ENCODE data around the gene MLLT3. TPM values are rescaled to one million over a fixed set of nuclear protein-coding genes. Genes with fewer than 3 reads are reported as not detected.
A peak's percentile ranks its signal among the peaks of the same experiment; 100 is the strongest.

The MLLT3 gene
- polyA plus RNA-seq, 1 donor: 59.6 TPM

DNA sequence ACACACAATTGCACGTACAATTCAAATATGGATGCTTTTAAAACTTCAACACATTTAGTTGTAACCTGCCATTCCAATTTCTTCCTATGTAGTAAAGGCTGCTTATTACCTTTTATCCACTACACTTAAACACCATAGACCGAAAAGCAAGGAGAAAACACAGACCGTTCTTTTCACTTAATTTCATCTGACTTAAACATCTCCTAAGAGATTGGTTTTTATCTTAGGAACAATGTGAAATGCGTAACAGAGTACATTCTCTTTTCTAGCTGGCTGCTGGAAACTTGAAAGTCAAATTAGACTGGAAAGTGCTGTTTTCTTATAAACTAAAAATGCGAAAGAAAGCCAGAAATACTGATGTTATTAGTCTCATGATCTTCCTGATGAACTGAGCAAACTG lies 241.8 kb downstream of the MLLT3 start:
- no peak for DNase-seq (ENCODE audit: low read depth)

DNA sequence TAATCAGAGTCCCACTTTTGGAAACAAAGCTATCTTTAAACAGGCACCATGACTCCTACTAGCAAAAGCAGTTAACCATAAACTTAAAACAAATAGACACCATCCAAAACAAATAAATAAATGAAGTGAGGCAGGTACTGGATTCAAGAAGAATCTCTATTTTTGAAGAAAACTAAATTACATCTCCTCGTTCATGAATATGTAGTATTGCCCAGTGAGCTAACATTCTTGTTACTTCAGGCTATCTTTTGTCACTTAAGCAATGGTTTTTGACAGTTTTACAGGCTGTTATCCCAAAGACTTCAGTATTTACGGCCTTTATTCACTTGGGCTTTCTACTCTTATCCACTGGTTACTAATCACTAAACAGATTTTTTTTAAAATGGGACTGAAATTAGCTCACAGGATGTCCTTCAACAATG lies 242.5 kb downstream of the MLLT3 start:
- no peak for DNase-seq (ENCODE audit: low read depth)

DNA sequence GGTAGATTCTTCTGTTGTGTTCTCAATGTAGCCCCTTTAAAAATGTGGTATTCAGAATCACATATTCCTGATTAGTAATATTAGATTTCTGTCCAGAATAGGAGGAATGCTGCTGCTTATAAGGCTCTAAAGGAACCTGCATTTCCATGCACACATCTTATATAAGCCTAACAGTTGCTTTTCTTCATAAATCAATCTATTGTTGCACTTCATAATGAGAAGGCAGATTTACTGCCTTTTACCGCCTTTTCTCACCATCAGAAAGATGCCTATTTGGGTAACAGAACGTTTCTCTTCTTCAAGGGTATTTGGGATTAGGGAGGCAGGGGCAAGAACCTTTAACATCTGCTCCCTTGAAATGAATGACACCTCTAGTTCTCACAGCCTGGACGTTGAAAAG lies 243.4 kb downstream of the MLLT3 start:
- DNase-seq (ENCODE audit: low read depth): no peak

DNA sequence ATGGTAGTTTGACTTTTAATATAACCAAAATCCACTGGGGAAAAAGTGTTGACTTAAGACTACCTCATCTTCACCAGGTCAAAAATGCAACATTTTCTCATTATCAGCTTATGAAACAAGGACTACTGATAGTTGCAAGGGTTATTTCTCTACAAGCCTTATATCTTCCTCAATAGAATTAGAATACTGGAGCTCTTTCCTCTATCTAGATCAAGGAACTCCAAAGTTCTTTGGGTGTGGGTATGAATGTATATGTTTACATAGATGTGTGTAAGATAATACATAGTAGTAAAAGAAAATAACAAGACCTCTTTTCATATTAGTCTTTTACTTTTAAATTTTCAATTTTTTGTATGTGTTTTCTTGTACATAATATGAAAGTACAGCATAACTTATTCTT lies 244.5 kb downstream of the MLLT3 start:
- no peak for DNase-seq (ENCODE audit: low read depth)

DNA sequence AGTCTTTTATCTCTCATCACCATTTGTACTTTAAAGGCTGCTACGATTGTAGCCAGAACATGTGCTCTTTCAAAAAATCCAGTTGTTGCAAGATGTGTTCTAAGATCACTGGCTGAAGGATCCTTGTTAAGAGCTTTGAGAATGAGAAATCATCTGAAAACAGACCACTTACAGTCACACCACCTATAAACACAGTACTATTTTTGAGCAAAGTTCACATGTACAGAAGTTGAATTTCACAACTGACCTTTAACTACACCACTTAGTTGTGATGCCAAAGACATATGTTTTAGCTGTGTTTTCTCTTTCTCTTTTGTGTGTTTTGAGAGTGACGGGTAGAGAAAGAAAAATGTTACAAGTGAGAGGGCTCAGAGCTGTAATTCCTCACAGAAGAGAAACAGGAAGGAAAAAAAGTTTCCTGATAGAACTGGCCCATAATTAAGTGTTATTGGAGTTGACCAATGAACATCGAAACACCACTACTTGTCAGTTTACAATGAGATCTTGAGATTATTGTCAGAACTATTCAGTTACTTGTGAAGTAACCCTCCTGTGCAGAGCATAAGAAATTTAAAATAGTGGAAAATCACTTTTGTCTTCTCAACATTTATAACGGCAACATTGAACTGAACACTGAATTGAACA lies 245.4 kb downstream of the MLLT3 start:
- no peak for DNase-seq (ENCODE audit: low read depth)

DNA sequence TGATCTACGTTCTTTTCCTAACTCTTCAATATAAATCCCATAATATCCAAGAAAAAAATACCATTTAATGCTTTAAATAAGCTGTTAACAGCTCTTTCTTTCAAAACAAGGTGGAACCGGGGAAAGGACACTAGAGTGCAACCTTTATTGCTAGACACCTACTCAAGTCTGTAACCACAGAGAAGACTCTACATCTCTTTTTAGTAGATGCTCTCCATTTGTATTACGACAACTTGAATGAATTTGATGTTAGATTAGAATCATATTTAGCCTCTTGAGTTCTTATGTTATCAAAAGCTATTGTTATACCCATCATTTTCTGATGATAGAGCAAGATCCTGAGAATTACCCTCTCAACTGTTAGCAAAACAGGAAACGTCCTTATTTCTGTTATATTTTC lies 246.3 kb downstream of the MLLT3 start:
- no peak for DNase-seq (ENCODE audit: low read depth)

DNA sequence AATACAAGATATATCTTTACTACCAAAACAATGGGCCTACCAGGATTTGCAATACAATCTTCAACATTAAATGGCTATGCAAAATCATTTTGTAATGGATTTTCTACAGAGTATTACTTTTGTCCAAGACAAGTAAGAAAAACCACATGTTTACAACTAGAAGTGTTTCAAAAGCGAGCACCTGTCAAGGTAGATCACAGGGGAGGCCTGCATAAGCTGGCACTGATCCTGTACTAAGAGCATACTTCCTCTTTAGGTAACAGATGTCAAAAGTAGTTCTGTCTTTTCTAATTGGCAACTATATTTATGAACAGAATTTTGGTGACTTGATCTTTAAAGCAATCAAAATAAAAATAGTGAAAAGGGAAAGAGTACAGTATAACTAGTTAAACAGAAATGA lies 249.0 kb downstream of the MLLT3 start:
- no peak for DNase-seq (ENCODE audit: low read depth)

DNA sequence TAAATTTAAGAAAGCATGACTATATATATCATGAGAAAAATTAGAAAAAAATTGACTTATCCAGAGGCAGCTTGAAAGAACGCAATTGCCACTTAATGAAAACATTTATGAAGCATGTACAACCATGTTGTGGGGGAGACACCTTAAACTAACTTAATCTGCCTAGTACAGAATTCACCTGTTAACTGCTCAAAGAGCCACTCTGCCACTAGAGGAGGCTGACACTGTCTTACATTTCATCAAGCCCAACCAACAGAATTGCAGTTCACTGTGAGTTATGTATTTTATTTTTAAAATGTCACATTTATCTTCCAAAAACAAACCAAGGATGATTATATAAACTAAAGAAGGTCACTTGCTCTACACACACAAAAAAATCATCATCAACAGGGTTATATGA lies 252.9 kb downstream of the MLLT3 start:
- DNase-seq (ENCODE audit: low read depth): no peak

DNA sequence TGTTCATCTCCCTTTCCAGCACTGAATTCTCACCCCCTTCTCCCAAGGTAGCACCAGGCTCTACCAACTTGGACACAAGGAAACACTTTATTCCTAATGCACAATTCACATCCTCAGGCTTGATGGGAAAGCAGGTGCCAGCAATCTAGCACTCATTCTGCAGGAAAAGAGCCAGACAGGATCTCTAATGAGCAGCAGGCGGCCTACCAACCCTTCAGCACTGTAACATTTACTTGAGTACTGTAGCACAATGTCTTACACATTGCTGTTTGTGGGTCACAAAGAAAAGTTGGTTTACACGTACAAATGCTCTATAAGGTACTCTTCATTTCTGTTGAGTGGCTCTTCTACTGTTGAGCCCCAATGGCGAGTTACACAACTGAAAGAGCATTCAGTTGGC lies 254.4 kb downstream of the MLLT3 start:
- no peak for DNase-seq (ENCODE audit: low read depth)

DNA sequence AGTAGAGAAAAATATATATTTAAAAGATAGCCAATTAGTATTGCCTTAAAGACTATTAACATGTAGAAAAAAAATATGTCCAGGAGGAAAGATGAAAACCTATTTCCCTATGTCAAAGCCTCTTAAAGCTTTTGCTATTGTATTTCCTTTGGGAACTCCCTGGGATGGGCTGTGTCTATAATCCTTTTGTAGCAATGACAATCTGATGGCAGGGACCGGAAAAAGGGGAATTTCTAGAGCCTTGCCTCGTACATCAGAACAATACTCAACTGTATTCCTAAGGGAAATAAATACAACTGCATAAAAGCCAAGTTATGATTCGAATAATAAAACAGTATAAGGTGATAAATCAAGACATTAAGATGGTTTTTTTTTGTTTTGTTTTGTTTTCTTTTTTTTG lies 257.3 kb downstream of the MLLT3 start:
- no peak for DNase-seq (ENCODE audit: low read depth)

DNA sequence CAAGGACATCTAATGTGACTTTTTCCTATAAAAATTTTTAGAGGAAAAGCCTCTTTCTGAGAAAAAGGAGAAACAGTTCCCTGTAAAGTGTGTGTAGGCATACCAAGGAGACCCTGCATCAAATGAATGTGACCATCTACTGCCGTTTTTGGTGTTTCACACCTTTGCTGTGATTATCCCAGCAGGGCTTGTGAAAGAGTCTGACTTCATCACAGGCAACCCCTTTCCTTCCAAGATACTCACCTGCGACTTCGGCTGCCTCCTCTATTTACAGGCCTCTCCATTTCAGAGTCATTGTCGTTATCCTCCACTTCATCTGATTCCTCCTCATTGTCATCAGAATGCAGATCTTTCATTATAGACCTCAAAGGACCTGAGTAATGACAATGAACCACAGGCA lies 259.1 kb downstream of the MLLT3 start:
- no peak for DNase-seq (ENCODE audit: low read depth)

DNA sequence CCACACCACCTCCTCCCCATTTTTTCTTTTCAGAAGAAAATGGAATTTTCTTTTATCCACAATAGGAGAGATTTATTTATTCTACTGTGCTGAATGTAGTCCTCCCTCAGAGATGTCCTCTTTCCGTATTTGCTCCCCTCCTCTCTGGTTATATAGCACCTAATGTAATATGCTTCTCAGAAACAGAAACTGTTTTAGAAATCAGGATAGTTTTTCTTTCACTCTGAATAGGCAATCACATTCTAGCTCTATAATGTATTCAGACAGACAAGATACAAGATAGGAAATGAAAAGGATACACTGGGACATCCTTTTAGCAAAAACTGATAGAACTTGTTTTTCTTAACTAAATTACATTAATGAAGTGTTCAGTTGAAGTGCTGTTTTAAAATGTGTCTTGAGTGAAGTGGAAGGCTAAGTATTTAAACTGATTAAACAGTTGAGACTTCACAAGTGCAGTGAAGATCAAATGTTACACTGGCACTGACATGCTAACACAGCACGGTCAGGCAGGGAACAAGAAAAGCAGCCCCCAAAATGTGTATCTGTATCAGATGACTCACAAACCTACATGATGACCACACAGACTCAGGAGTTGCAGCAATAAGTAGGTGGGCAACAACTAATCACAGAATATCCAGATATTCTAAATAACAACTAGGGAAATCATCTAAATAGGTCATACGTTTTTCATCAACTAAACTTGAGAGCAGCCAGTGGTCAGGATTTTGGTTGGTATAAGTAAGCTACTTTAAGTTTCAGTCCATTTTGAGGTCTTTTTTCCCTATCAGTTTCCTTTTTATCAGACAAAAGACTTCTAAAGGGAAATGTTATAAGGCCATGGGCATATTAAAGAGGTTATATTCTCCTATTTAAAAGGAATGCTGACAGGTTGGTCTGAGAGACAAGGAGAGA lies 260.4 kb downstream of the MLLT3 start:
- DNase-seq (ENCODE audit: low read depth): no peak

DNA sequence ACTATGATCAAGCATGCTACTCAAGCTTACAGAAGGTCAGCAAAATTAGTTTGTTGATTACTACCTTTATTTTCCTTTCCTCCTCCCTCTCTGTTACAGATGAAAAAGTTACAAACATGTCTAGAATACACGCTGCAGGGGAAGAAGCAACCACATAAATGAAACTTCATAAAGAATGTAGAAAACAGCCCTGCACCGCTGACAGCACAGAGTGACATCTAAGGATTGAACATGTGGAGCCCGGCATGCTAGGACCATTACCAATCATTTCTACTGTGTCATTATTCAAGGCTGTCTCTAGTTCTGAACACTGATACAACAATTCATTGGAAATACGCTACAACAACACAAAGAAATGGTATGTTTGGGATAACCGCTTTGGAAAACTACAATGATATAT lies 261.1 kb downstream of the MLLT3 start:
- no peak for DNase-seq (ENCODE audit: low read depth)

DNA sequence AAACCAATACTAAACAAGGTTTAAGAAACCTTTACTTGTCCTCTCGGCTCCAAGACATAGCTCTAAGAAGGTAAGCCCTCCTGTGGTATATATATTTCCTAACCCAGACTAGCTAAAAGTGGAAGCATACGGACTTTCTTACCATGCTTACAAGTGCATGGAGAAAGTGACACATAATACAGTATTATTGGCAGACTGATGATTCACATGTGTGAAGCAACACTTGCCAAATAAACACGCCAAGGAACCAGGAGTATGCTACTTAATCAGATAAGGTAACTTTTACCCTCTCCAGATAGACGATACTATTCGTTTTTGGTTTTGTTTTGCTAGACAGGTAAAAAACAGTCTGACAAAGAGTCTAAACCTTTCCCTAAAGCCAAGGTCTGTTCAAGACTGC lies 264.1 kb downstream of the MLLT3 start:
- DNase-seq (ENCODE audit: low read depth): no peak

DNA sequence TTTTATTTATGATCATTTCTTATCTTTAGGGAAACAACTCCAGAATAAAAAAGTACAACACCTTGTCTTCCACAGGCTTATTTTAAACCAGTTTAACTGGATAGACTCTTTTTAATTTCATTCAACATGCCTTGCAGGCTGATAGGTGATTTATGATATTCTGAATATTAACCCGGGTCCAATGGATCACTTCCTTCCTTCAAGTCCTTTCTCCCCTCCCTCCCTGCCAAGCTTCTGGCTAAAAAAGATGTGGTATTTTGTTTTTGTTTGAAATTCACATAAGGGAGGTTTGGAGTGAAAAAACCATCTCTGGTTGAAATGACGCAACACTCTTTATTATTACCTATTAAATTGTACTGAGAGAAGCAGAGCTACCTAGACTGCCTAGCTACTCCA lies 265.3 kb downstream of the MLLT3 start:
- no peak for DNase-seq (ENCODE audit: low read depth)

DNA sequence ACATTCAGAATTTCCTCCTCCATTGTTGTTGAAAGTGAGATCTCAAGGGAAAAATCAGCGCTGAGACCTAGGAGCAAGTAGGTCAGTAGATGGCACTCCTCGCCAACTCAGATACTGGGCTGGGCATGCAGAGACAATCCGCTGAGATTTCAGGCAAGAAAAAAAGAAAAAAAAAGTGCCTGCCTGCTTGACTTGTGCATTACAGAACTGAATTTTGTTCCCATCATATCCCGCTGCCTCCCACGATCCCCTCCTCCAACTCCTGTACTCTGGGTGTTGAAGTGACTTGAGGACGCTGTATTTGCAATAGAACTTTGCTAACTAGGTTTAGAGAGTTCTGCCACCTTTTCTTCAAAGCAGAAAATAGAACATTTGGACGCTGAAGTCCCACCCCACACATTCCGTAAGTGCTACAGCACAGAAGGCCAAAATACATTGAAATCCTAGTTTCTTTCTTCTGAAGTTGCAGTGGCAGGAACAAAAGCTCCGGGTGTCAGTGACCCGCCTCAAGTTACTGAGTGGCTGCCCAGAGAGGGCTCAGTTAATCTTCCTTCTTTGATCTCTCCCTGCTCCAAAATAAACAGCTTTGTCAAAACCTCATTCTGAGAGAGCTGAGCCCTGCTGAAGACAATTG lies 265.8 kb downstream of the MLLT3 start:
- peak; percentile 34 for DNase-seq (ENCODE audit: low read depth)

DNA sequence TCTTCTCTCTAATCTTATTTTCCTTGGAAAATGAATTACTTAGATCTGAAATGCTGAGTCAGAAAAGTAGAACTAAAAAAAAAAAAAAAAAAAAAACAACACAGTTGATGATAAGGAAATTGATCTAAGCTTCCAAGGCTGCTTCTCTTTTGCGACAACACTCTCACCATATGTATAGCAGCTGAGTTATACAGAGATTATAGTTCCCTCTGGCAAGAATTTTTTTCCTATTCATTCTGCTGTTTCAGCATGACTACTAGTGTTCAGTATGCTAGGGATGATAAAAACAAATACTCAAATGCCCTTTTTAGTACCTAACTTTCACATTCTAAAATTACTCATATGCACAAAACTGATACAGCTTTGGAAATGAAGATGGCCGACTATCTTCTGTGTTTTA lies 267.3 kb downstream of the MLLT3 start:
- DNase-seq (ENCODE audit: low read depth): no peak

DNA sequence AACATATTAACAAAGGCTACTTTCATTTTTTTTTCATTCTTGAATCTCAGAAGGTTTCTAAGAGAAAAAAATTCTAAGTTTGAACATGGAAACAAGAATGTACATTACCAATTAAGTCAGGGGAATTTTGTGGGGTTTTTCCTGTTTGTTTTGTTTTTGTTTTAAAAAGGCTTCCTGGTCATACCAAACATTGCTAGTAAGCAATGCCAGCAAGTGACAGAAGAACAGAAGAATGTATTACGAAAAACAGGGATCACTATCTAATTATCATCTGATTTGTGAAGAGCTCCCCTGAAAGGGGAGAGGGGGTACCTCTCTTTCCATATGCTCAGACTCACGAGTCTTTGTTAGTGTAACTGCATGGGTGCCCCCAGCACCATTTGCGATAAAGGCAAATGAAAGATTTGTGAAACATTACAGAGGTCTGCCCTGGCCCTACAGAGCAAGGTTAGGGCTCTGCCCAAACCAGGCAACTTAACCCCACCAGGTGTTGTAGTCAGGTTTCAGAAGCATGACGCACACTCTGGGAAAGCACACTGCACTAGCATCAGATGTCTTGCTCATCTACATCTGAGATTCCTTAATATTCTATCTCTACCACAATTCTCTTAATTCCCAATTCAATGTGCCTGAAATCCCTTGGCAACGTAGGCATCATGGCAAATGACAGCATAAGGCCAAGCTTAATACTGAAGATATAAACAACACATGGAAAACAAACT lies 268.2 kb downstream of the MLLT3 start:
- no peak for DNase-seq (ENCODE audit: low read depth)

DNA sequence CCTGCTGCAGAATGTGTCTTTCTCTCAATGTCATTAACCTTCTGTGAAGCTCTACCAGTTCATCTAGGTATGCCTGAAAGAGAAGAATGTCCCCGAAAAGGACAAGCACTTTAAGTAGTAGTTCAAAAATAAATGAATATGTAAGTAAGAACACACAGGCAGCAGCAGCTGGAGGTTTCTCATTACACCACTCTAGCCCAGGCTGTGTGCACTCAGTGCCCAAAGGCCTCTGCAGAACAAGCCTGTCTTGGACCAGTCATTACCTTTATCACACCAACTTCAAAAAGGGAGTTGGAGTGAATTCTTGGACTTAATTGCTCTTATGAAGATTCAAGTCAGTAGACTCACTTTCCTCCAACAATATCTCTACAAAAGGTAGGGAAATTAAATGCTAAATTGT lies 268.8 kb downstream of the MLLT3 start:
- DNase-seq (ENCODE audit: low read depth): no peak

DNA sequence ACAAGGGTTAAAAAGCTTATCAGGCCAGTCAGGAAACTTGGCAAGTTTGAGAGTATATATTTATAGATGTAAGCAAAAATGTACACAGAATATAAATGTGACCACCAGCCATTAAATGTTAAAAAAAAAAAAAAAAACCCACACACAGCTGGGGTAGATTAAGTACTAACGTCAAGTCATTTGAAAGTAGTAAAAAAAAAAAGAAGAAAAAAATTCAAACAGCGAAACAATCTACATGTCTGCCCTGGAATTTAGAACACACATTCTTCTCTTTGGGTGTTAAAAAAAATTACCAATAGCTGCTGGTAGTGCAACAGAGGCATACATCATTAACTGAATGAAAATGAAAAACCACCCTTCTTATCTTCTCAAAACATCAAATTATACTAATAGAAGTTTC lies 269.7 kb downstream of the MLLT3 start:
- no peak for DNase-seq (ENCODE audit: low read depth)

DNA sequence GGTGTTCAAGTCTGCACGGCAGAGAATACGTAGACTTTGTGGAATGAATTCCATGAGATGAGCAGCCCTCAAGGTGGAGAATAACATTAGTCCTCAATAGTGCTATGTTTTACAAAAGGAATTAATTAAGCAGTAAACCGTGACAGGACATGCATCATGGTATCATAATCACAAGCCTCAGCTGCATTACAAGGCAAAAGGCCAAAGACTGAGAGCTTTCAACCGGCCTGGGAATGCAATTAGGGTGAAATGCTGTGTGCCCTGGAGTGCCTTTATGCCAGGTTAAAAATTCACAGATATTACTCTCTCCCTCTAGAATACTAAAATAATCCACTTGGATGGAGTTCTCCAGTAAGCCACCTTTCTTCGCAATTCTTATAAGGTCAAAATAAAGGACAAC lies 270.6 kb downstream of the MLLT3 start:
- DNase-seq (ENCODE audit: low read depth): no peak

DNA sequence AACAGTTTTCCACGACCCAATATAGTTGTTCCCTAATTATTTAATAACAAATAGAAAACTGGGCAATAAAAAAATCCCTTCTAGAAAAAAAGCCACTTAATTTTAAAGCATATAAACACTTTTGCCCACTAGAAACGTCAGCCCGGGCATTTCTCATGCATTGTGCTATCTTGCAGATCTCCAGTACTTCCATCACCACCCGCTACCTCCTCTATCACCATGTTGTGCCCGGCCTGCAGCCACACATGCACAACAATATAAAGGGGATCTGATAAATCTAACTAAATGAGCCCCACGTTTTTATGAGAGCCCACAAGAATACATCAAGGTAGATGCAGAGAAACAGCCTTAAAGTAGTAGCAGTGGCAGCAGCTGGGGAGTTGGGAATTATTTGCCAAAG lies 272.7 kb downstream of the MLLT3 start:
- no peak for DNase-seq (ENCODE audit: low read depth)

Data from forelimb muscle (tissue), 1 donor.